NCI-H1930 (cell line): Measurements from ENCODE around the gene FHIT.

Experiments used
- DNase-seq, 2 experiments: peaks; one replicate each; lab custom pipeline; 2025; lab: John Stamatoyannopoulos, UW

The FHIT gene

DNA sequence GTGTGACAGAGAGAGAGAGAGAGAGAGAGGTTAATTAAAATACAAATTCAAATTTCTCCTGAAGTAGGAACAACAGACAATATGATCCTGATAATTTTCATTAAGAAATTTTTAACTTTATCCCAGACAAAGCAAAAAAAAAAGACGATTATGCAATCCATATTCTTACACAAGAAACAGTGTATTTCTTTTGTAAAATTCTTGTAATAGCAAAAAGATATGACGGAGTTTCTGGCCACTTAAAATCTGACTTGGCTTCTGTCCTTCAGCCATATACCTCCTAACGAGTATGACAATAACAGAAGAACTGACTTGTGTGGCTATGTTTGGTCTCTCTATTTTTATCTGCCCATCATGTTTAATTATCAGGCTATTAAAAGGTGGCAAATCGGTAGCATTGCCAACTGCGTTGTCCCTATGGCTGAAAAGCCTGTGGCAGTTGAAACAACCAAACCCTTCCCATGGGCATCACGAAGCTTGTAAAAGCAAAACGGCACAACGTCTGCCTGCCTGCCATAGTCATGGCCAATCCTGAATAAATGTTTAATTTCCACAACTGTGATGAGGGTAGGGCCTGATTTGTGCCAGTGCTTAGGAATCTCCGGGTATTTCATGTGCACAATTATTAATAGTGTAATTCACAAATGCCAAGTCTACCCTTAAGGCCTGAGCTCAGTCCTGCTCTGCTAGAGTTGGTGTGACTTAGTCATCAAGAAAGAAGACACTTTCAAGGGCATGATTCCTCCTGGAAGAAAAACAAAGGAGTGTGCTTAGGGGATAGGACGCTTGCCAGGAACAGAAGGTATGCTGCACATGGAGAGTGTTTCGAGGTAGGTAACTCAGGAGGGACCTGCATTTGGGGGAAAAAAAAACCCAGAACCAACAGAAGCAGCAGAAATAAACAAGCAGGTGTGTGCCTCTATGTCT, 1090.2 kb downstream of the FHIT start:
- DNase-seq: no peak

DNA sequence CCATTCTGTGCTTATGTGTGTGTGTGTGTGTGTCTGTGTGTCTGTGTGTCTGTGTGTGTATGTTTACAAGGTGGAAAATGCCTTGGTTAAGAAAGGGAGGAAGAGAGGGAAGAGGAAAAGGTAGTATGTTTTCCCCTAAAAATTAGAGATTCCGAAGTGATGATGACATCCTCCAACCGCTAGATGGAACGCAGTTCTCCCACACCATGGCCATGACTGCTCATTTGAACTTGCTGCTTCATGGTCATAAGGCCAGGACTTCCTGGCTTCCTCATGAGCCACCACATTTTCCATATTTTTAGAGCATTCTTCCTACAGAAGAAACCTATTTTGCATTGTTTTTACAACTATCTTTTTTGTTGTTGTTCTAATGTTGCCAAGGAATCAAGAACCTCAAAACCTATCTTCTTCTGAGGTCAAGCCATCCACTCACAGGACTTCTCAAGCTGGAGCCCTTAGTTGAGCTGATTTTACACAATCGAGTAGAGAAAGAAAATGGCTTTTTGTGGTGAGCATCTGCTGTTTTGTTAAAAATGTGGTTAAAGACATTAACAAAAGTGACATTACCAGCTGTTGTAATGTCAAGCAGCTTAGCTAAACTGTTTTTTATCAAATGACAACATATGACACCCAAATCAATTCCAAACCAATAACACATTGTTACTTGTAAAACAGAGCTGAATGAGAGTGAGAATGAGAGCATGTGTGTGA, 1091.0 kb downstream of the FHIT start:
- DNase-seq: no peak

DNA sequence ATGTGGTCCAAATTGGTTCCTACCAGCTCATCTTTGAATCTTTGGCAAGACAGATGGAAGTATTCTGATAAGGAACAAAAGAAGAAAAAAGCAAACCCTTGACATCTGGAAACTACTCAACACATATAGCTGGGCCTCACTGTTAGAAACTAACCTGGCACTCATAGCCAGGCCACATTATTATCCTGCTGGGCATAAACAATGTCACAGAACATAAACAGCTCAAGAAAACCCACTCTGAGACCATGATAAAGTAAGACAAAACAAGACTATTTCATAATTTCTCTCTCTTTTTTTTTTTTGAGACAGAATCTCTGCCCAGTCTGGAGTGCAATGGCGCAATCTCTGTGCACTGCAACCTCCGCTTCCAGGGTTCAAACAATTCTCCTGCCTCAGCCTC, 1093.2 kb downstream of the FHIT start:
- DNase-seq: no peak

DNA sequence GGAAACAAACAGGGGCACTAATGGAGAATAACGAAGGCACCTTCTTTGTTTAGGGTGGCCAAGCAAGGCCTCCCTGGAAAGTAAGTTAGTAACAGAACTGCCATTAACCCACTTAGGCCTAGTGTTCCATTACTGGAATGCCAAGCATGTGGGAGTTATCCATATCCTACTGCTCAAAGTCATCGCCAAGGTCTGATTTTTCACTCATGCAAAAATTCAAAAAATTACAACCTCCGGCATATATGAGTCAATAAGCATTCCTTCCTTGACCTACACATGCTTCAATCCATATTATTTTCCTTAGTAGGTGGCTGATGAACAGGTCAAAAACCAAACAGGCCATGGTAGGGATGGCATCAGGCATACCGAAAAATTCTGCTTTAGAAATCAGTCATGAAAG, 1097.2 kb downstream of the FHIT start:
- no peak for DNase-seq

DNA sequence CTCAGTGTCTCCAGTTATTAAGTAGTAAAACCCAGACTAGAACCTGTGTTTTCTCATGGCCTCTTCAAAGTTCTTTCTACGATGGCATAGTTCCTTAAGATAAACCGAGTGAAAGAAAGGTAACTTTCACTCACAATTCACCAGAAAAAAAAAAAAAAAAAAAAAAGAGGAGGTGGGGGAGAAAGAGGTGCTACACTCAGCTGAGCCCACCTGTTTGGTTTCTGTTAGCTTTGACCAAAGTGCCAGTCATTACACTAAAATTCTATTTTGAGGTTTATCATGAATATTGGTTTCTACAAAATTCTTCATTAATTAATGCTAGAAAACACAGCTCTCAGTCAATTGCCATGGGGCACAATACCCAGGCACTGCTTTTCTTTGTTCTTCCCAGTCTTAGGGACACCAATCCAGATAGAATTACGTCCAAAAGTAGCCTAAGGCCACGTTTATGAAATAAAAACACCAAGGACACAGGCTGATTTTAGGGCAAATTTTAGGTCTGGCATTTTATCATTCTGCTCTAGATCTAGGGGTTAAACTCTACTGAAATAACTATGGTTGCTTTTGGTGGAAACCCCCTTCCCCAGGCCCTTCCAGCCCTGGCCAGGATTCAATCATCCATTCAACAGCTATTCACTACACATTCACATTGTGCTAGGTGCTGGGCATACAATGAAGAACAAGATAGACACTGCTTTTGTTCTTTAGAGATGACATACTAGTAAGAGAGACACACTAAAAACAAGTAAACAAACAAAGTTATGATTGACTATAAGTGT, 1097.8 kb downstream of the FHIT start:
- no peak for DNase-seq

DNA sequence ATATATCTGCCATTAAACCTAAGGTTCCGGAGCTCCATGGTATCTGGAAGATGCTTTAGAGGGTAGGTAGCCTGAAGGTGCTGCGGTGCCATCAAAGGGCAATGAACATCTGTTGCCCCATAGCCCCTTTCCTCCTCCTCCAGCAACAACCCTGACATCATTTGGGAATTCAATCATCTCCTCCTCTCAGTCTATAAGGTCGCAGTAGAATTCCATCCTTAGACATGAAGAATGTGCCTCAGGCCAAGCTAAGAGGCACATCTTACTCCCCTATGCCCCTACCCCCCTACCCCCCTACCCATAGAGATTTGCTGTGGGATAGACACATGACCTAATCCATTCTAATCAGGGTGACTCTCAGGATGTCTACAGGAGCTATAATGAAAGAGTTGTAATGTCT, 1101.8 kb downstream of the FHIT start:
- DNase-seq: no peak

DNA sequence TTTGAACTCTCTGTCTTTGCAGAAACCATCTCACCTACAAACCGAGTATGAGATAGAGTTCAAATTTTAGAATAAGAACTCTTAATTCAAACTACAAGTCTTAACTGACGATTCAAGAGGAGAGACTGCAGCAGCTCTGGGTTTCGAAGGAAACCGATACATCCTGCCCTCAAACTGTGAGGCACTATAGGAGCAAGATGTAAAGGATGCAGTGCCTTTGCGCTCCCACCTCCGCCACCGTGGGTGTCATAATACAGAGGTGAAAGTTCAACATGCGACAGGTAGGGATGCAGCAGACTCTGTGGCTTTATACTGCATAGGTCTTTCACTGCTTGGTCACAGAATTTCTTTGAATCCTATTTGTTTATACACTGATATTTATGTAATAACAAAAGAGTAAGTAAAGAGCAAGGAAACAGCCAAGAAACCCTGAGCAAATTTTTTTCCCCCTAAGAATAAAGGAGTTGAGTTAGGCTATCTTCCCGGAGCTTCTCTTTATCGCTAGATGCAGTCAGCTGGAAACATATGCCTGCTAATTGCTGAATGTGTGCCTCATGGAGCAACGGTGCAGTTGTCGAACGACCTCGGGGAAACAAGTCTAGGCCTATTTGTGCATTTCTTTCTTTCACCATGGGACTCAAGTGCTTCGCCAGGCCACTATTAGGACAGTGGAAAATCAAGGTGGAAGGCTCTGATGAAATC, 1103.9 kb downstream of the FHIT start:
- no peak for DNase-seq

DNA sequence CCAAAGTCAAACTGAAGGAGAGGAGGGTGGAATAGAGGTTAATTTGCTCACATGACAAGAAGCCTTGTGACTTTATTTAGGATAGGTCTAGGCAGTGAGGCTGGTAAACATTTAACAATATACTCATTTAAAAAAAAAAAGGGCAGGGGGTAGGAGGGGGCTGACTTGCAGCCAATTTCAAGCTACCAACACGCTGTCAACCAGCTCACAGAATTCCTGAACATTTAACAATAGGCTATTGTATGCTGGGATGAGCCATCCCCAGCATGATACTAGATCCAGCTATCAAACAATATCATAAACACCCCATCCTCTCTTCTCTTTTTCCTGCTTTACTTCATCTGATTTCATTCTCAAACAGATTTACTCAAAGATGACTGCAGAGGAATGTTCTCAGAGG, 1105.1 kb downstream of the FHIT start:
- no peak for DNase-seq

DNA sequence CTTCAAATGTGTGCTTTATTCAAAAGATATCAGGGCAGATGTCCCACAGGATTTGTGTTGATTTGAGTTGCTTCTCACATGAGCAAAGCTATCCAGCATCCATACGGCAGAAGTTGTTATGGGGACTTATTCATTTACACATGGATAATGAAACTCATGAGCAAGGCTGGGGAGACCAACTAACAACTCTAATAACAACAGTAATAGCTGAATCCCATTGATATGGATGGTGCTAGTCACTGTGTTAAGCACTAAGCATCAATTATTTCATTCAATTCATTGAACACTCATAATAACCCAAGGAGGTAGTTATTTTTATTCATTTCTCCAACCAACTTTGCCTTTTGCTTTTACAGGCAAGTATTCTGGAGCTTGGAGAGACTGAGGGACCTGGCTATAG, 1107.2 kb downstream of the FHIT start:
- DNase-seq: no peak

DNA sequence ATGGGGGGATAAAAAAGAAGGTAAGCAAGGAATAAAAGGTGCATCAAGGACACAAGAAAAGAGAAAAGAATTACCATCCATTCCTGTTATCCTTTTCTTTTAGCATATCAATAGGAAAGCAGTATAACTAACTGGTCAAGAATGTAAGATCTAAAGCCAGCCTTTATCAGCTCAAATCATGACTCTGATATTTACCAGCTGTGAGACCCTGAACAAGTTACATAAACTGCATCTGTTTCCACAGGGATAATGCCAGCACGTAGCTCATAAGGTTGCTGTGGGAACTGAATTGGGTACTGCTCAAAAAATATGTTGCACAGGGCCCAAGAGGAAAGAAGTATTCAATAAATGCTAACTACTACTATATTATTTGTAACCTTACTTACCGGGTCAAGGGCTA, 1109.2 kb downstream of the FHIT start:
- DNase-seq: no peak

DNA sequence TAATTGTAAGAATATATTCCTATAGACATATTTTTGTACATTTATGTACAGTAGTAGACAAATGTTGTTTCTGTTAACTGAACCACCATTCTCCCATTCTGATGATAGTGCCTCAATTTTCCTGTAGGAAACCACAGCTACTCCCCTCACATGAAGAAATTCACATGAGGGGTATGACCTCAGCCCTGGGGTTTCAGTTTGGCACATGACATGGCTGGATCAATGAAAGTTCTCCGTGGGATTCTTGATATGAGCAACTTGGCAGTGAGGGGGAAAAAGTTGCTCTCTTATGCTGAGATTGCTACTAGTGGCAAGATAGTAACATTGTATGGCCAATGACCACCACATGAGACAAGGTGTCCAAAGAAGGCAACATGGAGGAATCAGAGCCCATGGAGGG, 1111.1 kb downstream of the FHIT start:
- no peak for DNase-seq

DNA sequence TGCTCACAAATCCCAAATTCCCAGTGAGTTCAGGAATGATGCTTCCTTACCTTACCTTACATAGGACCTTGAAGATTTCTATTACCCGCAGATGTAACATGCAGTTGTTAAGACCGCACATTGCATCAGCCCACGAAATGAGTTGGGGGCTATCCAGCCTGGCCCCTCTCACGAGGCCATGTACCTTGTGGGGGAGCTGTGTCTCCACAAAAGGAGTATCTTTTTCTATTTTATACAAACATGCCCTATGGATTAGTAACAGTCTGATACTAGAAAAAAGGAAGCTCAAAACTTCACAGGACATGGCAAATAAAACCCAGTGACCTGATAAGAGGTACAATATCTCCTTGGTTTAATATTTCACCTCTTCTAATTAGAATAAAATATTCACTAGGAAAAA, 1114.7 kb downstream of the FHIT start:
- no peak for DNase-seq

DNA sequence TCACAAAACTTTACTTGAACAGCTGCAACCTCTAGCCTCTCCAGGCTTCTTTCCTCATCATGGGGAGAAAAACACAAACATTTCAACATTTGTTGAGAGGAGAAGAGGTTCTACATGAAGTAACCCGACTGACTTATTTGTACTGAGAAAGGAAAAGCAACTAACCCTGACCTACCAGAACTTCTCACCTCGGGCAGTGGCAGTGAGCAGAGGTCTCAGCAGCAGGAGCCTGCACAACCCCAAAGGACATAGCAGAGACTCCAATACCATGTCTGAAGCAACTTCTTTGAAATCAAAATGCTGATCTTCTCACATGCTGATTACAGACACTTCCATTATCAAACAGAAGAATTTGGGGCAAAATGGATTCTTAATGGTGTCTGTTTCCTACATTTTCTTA, 1115.8 kb downstream of the FHIT start:
- no peak for DNase-seq

DNA sequence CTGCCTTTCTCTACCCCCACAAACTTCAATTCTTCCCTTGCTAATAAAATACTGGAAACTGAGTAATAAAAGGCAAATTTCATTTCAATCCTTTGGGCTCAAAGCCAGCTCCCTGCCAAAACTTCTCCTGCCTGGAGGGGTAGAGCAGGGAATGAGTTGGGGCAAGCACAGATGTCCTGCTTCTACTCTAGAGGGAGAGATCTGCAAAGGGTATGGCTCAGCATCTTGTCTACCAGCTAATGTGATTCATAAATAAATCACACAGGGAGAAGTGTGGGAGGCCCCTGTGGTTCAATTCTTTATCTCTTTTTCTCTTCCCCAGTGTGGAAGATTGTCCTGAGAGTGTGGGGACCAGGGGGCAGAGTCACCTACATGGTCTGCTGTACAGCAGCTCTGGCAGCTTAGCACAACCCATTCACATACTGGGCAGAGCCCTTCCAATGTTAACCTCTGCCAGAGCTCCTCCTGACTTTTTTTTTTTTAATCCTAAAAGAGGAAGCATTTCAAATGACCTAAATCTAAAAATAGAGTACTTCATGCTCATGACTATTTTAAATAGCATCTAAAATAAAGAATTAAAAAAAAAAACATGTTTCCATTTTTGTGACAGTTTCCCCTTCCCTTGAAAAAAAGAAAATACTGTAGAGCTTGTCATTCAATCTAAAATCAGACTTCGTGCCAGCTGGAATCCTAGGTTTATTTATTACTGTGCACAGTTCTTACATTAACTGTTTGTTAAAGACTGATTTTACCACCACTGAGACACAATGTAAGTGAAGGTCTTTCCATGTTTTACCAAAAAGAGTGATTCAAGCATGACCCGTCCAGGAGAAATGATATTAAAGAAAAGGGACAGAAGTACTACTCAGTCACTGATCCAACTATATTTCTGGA, 1117.7 kb downstream of the FHIT start:
- no peak for DNase-seq

DNA sequence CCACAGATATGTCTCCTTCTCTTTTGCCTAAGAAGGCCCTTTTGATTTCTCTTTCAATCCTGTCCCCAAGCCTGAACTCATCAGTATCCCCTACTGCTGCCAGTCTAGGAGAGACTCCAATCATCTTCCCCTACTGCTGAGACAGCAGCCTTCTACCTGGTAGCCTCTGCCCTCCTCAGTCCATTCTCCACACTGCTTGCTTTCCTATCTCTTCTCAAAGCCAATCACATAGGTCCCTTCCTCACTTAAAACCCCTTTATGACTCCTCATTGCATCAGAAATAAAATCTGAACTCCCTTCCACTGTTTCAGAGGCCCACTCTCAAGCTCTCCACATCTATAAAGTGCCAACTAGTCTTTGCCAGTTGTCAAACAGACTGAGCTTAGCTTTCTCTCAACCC, 1119.6 kb downstream of the FHIT start:
- DNase-seq: no peak

DNA sequence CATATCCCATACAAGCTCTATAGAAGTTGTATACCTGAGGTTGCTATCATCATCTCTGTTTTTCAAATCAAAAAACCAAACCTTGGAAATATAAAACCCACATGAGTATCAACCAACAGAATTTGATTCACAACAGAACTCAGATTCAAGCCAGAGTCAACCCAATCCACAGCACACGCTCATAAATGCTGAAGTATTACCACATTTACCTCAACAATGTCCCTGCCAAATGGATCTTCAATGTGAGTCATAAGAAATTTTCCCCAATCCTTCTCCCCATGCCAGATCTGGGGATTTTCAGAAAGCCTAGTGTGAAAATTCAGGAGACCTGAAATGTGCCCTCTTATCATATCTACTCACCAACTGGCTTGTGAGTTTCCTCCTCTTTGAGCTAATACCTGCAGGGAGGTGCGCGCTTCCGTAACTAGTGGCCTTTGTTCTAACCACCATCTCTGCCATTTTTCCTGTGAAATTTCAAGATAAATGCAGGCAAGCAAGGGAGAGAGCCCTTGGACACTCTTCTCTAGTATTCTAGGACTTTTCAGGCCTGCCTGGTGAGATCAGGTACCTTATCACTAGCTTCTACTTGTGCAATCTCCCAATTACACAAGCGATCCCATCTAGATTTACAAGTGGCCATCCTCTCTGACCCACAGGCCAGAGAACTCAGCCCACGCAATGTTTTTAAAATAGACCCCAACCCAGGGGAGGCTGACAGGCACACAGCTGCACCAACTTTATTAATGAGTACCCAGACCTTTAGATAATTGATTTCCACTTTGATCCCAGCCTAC, 1124.5 kb downstream of the FHIT start:
- no peak for DNase-seq

DNA sequence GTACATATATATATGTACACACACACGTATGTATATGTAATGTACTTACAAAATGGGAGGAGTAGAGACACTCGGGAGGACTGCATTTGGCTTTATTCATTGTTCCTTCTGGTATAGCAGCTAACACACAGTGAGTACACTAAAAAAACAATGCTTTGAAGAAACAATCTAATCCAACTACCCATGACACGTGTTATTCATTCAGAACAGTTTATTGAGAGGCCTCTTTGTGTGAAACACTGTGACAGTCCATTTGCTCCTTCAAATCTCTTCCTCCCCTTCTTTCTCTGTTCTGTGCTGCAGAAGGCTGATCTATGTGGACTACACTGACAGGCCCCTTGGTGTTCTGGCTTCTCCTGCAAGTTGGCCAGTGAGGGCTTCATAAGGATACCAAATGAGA, 1125.6 kb downstream of the FHIT start:
- DNase-seq: no peak

DNA sequence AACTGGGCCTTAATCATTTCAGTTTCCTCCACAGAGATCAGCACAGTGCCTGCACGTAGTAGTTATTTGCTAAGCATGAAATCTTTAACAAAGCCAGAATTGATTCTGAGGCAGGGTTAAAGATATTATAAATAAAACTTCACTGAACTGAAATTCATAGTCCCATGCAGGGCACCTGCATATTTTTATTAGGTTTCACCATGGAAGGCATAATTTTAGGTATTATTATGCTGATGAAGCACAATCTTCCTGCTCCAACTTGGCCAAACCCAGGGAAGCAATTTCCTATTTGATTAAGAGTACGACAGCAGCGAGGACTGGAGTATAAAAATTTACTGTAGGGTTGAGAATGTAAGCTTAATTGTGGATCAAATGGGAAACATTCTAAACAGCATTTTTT, 1131.0 kb downstream of the FHIT start:
- DNase-seq: no peak

DNA sequence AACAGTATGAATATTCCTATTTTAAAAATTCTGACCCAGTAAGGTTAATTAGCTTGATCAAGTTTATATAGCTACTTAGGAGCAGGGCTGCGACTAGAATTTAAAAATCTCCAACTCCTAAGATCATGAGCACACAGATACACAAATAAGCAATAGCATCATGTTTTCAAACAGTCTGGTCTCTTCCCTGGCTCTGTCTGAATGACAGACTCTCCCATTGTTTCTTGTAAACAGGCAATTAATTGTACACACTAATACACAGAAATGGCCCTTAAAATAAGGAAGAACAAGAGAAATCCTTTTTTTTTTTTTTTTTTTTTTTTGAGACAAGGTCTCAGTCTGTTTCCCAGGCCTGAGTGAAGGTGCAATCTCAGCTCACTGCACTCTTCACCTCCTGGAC, 1137.1 kb downstream of the FHIT start:
- no peak for DNase-seq

DNA sequence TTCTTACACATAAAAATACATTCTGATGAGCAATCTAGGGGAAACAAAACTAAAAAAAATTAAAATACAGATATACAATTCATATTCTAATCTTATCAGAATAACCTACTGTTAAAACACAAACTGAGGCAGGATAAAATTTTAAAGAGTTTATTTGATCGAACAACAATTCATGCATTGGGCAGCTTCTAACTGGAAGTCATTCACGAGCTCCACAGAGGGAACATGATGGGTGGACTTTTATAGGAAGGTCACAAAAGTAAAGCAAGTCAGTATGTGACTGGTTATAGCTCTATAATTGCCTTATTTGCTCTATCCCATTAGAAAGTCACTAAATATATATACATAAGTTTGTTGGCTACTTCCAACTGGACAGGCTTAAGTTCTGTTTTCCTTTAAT, 1144.0 kb downstream of the FHIT start:
- no peak for DNase-seq
